GM19397 (cell line): Measurements from ENCODE around the gene ZNF674.
"Not testable (repeated sequence)": the region's sequence is repeated elsewhere in the genome, so short reads cannot be mapped to it uniquely, and the experiment has no call there.

Source experiments
- ATAC-seq: cut with Tn5 transposase; IDR thresholded peaks from one replicate; pipeline ENCODE4 v1.9.1; 2021; ENCODE audit warnings: mild to moderate bottlenecking, moderate library complexity; ENCODE audit not compliant: unreplicated experiment

Gene ZNF674

GRCh38 chrX:46571423-46572339 lies 26.5 kb upstream of the ZNF674 start:
- no peak for ATAC-seq

GRCh38 chrX:46569621-46570020 lies 24.4 kb upstream of the ZNF674 start:
- ATAC-seq: no peak

- ATAC-seq: no peak
Observed at GRCh38 chrX:46567388-46567787, 22.2 kb upstream of the ZNF674 start.

GRCh38 chrX:46561824-46562657 lies 16.8 kb upstream of the ZNF674 start:
- ATAC-seq: peak; percentile 99

GRCh38 chrX:46559062-46559461 lies 13.8 kb upstream of the ZNF674 start:
- ATAC-seq: no peak

GRCh38 chrX:46554942-46555341 lies 9.7 kb upstream of the ZNF674 start:
- ATAC-seq: no peak

GRCh38 chrX:46553935-46554334 lies 8.7 kb upstream of the ZNF674 start:
- no peak for ATAC-seq

GRCh38 chrX:46551494-46552128 lies 6.4 kb upstream of the ZNF674 start:
- ATAC-seq: no peak

- no peak for ATAC-seq
Observed at GRCh38 chrX:46549914-46550313, 4.7 kb upstream of the ZNF674 start.

- no peak for ATAC-seq
Observed at GRCh38 chrX:46547857-46548256, 2.6 kb upstream of the ZNF674 start.

GRCh38 chrX:46544527-46544926 lies 694 bp downstream of the ZNF674 start:
- ATAC-seq: not testable (repeated sequence)

GRCh38 chrX:46543441-46543840 lies 1.8 kb downstream of the ZNF674 start:
- no peak for ATAC-seq

GRCh38 chrX:46531442-46531841 lies 13.8 kb downstream of the ZNF674 start:
- ATAC-seq: no peak

- ATAC-seq: not testable (repeated sequence)
Observed at GRCh38 chrX:46530404-46530908, 14.8 kb downstream of the ZNF674 start.

- not testable (repeated sequence) for ATAC-seq
Observed at GRCh38 chrX:46529740-46530403, 15.3 kb downstream of the ZNF674 start.

GRCh38 chrX:46528640-46529039 lies 16.6 kb downstream of the ZNF674 start:
- not testable (repeated sequence) for ATAC-seq

GRCh38 chrX:46506076-46506475 lies 39.1 kb downstream of the ZNF674 start:
- ATAC-seq: no peak

- no peak for ATAC-seq
Observed at GRCh38 chrX:46502848-46503247, 42.4 kb downstream of the ZNF674 start.

- ATAC-seq: no peak
Observed at GRCh38 chrX:46500054-46500453, 45.2 kb downstream of the ZNF674 start.

- ATAC-seq: no peak
Observed at GRCh38 chrX:46488712-46489111, 56.5 kb downstream of the ZNF674 start.

- no peak for ATAC-seq
Observed at GRCh38 chrX:46485897-46486296, 59.3 kb downstream of the ZNF674 start.
